Urinary bladder (tissue), 4 donors: Measurements from ENCODE around the gene GOSR2. TPM values are rescaled to one million over a fixed set of nuclear protein-coding genes. Genes with fewer than 3 reads are reported as not detected.
"Not testable (repeated sequence)": the region's sequence is repeated elsewhere in the genome, so short reads cannot be mapped to it uniquely, and the experiment has no call there.

Experiments used
- DNase-seq: peaks from one replicate; pipeline ENCODE4 v3.0.0-alpha.2; 2015; ENCODE audit errors: extremely low spot score
- H3K27ac ChIP-seq: one replicate; pipeline ENCODE4 v1.5.1; 2013; ENCODE audit warnings: low read depth, mild to moderate bottlenecking, moderate library complexity
- H3K36me3 ChIP-seq: one replicate; pipeline ENCODE4 v1.6.1; 2013; ENCODE audit warnings: mild to moderate bottlenecking, moderate library complexity; ENCODE audit not compliant: insufficient read depth
- H3K4me1 ChIP-seq: one replicate; pipeline ENCODE4 v1.6.1; 2013; ENCODE audit warnings: mild to moderate bottlenecking, moderate library complexity; ENCODE audit not compliant: insufficient read depth
- H3K4me3 ChIP-seq: one replicate; pipeline ENCODE4 v1.5.1; 2013; ENCODE audit warnings: low read depth, low read length
- WGBS: extraction: QIAGEN DNeasy Blood & Tissue Kit; methylation state at CpG from one replicate; pipeline ENCODE4 v1.1.7; 2013; 5-methylcytosine and 5-hydroxymethylcytosine counted together
- polyA plus RNA-seq: library from polyadenylated mRNA; stranded (reverse); fragments of 200-250 nt; gene quantifications from one replicate; pipeline ENCODE4 v1.2.3, GENCODE V29; 2013
- total RNA-seq: library from RNA; depleted of rRNA; stranded (reverse); fragments of >200 nt; gene quantifications from one replicate; pipeline ENCODE4 v1.2.3, GENCODE V29; 2014
- donor health status: healthy with polysubstance abuse.
- donor health status: healthy.

The GOSR2 gene
- total and polyA plus RNA-seq, 2 donors = 34.4 to 45.9 TPM

DNA sequence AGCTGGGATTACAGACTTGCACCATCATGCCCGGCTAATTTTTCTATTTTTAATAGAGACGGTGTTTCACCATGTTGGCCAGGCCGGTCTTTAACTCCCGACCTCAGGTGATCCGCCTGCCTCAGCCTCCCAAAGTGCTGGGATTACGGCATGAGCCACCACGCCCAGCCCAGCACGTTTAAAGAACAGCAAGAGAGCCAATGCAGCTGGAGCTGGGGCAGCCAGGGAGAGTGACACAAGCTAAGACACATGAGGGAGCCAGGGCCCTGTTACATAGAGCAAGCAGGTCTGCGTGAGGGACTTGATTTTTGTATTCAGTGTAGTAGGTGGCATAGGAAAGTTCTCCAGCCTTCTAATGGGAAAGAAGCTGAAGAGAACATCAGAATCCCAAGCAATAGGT is 21.7 kb upstream of the GOSR2 start:
- Histone ChIP-seq H3K27ac (no peak overlapping the region), H3K4me1 (no peaks in the 10 kb centered on the region), H3K36me3 (no peaks in the 10 kb centered on the region), H3K4me3 (no peak overlapping the region)
- 69% methylated on average over 9 of the region's 9 CpGs for WGBS
- DNase-seq = no peak

DNA sequence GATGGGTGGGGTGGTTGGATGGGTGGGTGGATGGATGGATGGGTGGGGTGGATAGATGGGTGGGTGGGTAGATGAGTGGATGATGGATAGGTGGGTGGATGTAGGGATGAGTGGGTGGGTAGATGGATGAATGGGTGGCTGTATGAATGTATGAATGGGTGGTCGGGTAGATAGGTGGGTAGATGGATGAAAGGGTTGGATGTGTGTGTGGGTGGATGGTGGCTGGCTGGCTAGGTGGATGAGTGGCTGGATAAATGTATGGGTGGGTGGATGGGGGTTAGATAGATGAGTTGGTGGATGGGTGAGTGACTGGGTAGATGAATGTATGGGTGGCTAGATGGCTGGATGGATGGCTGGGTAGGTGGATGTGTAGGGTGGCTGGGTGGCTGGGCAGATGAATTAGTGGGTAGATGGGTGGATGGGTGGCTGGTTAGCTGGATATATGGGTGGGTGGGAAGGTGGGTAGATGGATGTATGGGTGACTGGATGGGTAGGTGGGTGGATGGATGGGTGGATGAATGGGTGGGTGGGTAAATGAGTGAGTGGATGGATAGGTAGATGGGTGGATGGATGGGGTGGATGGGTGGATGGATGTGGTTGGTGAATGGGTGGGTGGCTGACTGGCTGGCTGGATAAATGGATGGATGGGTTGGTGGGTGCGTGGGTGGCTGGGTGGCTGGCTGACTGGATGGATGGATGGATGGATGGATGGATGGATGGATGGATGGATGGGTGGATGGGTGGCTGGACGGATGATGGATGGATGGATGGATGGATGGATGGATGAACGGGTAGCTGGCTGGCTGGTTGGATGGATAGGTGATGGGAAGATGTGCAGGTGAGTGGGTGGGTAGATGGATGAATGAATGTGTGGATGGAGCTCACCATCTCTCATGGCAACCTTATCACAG is 18.9 kb upstream of the GOSR2 start:
- Histone ChIP-seq H3K27ac (no peak overlapping the region), H3K4me3 (no peak overlapping the region), H3K4me1 (no peaks in the 10 kb centered on the region), H3K36me3 (no peaks in the 10 kb centered on the region)
- 79% methylated on average over 4 of the region's 4 CpGs for WGBS
- DNase-seq = no peak

- no peaks in the 10 kb centered on the region for H3K36me3 ChIP-seq
- 48% methylated on average over 14 of the region's 14 CpGs for WGBS
- H3K4me3 ChIP-seq = no peak overlapping the region
- DNase-seq = no peak
- H3K27ac ChIP-seq = no peak overlapping the region
- H3K4me1 ChIP-seq = no peaks in the 10 kb centered on the region
These were observed 14.8 kb upstream of the GOSR2 start for GRCh38 chr17:46908068-46908737.

DNA sequence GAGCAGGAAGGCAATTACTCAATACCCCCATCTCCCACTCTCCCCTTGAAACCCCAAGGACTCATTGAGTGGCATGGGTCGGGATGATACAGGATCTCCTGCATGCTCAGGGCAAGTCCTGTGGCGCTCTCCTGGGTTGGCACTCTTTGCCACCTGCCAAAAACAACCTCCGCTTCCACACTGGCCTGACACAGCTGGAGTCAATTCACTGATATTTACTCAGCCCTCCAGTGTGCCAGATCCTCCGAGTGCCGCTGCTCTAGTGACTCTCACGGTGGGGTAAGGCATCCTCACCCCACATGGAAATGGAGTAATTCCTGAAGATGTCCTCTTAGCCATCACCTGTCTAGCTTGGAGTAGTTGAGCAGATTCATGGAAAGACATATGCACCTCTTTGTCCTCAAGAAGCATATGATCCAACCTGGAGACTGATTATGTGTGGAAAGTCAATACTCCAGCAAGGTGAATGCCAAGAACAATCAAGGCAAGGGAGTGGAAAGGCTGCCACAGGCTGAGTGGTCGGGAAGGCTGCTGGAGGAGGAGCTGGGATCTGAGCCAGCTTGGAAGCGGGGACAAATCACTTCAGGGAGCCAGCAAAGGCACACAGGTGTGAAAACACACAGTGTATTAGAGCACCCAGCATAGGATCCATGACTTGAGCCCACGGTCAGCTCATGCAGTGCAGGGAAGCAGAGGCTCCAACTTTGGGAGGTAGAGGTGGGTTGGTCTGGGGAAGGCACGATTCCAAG is 12.6 kb upstream of the GOSR2 start:
- Histone ChIP-seq H3K4me3 (no peak overlapping the region), H3K27ac (no peak overlapping the region), H3K36me3 (no peaks in the 10 kb centered on the region), H3K4me1 (no peaks in the 10 kb centered on the region)
- 70% methylated on average over 10 of the region's 10 CpGs for WGBS
- DNase-seq = no peak

DNA sequence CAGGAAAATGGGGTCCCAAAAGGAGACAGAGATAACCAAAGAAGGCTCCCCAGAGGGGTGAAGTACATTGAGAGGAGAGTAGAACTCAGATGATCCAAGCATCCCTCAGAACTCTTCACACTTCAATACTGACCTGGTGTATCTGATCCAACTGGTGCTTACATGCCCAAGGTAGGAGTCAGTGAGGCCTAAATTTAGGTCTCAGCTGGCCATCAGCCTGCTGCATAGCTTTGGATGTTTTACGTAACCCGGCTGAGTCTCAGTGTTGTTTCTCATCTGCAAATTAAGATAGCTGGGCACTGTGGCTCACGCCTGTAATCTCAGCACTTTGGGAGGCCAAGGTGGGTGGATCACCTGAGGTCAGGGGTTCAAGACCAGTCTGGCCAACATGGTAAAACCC is 11.6 kb upstream of the GOSR2 start:
- Histone ChIP-seq H3K4me1 (no peaks in the 10 kb centered on the region), H3K36me3 (no peaks in the 10 kb centered on the region), H3K27ac (no peak overlapping the region), H3K4me3 (no peak overlapping the region)
- WGBS = 75% methylated on average over 3 of the region's 3 CpGs
- DNase-seq = no peak

DNA sequence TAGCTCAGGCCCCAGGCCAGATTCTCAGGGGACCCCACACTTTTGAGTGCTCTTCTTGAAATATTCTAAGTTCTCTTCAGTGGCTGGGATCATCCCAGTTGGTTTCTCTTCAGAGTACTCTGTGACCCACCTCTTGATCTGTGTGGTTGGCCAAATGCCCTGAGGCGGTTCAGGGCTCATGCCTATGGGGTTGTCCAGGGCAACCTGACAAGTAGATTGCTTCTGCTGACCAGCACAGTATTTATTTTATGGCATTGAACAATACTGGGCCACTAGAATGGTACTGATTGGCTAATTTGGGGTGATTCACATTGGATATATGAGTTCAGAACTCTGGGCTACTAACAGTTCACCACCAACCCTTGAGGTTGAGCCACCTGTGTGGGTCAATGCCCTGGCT is 7.4 kb upstream of the GOSR2 start:
- Histone ChIP-seq H3K36me3 (no peaks in the 10 kb centered on the region), H3K27ac (no peak overlapping the region), H3K4me1 (no peaks in the 10 kb centered on the region), H3K4me3 (no peak overlapping the region)
- no peak for DNase-seq
- 53% methylated on average over 1 of the region's 1 CpG for WGBS

- Histone ChIP-seq H3K4me1 (no peaks in the 10 kb centered on the region), H3K27ac (no peak overlapping the region), H3K4me3 (no peak overlapping the region), H3K36me3 (no peaks in the 10 kb centered on the region)
- WGBS = 78% methylated on average over 2 of the region's 2 CpGs
- no peak for DNase-seq
These were observed 6.7 kb upstream of the GOSR2 start for GRCh38 chr17:46916211-46916610.

GRCh38 chr17:46916623-46917022 is 6.3 kb upstream of the GOSR2 start:
- Histone ChIP-seq H3K36me3 (no peaks in the 10 kb centered on the region), H3K4me3 (no peak overlapping the region)
- 86% methylated on average over 3 of the region's 3 CpGs for WGBS

DNA sequence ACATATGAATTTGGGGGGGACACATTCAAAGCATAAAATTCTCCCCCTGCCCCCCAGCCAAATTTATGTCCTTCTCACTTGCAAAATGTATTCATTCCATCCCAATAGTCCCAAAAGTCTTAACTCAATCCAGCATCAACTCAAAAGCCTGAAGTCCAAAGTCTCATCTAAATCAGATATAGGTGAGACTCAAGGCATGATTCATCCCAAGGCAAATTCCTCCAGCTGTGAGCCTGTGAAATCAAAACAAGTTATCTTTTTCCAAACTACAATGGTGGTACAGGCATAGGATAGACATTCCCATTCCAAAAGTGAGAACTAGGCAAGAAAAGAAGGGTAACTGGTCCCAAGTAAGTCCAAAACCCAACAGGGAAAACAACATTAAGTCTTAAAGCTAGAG is 5.9 kb upstream of the GOSR2 start:
- Histone ChIP-seq H3K27ac (no peak overlapping the region), H3K4me3 (no peak overlapping the region), H3K4me1 (no peaks in the 10 kb centered on the region), H3K36me3 (no peaks in the 10 kb centered on the region)
- no peak for DNase-seq

More at GRCh38 chr17:46916623-46917022, 6.3 kb upstream of the GOSR2 start:
- Histone ChIP-seq H3K4me1 (no peaks in the 10 kb centered on the region), H3K27ac (no peak overlapping the region)
- no peak for DNase-seq

DNA sequence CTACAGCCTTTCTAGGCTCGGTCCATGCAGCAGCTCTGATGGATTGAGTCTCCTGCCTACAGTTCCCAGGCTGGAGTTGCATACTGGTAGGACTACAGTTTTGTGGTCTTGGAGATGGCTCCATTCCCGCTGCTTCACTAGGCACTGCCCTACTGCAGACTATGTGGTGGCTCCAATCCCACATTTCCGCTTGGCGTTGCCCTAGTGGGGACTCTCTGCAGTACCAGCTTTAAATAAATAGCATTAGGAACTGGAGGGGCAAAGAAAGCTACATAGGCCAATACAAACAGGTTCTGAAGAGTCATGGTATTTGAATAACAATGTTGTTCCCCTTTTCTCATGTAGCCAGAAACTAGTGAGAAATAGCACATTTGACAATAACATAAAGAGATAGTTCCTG is 5.4 kb upstream of the GOSR2 start:
- 75% methylated on average over 4 of the region's 4 CpGs for WGBS
- no peaks in the 10 kb centered on the region for H3K36me3 ChIP-seq
- DNase-seq = no peak

DNA sequence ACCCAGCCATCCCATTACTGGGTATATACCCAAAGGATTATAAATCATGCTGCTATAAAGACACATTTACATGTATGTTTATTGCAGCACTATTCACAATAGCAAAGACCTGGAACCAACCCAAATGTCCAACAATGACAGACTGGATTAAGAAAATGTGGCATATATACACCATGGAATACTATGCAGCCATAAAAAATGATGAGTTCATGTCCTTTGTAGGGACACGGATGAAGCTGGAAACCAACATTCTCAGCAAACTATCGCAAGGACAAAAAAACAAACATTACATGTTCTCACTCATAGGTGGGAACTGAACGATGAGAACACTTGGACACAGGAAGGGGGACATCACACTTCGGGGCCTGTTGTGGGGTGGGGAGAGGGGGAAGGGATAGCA is 998 bp upstream of the GOSR2 start:
- not testable (repeated sequence) for H3K4me1 ChIP-seq, H3K36me3 ChIP-seq, DNase-seq, H3K4me3 ChIP-seq, H3K27ac ChIP-seq
- 73% methylated on average over 4 of the region's 4 CpGs for WGBS

More for the DNA sequence above, 5.4 kb upstream of the GOSR2 start:
- H3K4me3 ChIP-seq = no peak overlapping the region
- no peaks in the 10 kb centered on the region for H3K4me1 ChIP-seq
- H3K27ac ChIP-seq = no peak overlapping the region

DNA sequence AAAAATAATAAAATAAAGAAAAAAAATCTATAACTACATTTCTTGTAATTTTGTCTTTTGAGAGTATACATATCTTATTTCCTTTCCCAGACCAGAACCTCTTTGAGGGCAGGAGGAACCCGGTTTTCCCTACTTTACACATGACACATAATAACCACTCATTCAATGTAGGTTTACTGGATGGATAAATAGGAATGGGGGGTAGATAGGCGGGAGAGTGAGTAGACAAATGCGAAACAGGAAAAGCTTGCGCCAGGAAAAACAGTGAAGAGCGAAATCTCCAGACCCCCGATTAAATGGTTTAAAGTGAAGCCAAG is 515 bp upstream of the GOSR2 start:
- Histone ChIP-seq H3K36me3 (no peaks in the 10 kb centered on the region), H3K27ac (no peak overlapping the region), H3K4me1 (no peaks in the 10 kb centered on the region), H3K4me3 (peak overlapping the region; percentile 86)
- WGBS = under 1% methylated on average over 6 of the region's 6 CpGs
- DNase-seq = no peak

DNA sequence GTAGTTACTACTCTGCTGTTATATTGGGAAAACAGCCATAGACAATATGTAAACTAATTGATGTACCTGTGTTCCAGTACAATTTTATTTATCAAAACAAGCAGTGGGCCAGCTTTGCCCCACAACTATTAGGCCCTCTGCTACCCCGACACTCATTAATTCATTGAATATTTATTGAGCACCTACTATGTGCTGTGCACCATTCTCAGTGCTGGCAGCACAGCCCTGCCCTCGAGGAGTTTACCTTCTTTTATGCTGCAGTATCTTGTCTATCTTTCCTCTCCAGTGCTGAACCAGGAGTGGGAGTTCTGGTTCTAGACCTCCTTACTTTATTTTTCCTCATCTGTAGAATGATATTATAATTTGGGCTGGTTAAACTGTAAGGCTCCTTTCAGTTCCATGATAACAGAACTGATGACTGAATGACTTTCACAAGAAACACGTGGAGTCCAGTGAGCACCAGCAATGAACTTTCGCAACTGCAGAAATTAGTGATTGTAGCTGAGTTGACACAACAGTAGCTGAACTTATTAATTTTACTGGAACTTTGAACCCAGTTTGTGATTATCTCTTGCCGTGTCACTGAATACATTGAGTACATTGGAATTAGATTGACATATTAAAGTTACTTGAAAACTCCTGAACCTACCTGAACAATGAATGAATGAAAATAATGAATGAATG is 2.4 kb downstream of the GOSR2 start:
- Histone ChIP-seq H3K27ac (no peak overlapping the region), H3K4me1 (no peaks in the 10 kb centered on the region), H3K36me3 (no peaks in the 10 kb centered on the region), H3K4me3 (no peak overlapping the region)
- WGBS = 85% methylated on average over 5 of the region's 5 CpGs
- no peak for DNase-seq
